ENCODE measurements around the gene PIGH. TPM values are rescaled to one million over a fixed set of nuclear protein-coding genes. Genes with fewer than 3 reads are reported as not detected.

PIGH gene
- polyA plus RNA-seq, 2 of the 4 experiments (the other 2 are of a cell fraction), result 21.1 to 37.2 TPM

DNA sequence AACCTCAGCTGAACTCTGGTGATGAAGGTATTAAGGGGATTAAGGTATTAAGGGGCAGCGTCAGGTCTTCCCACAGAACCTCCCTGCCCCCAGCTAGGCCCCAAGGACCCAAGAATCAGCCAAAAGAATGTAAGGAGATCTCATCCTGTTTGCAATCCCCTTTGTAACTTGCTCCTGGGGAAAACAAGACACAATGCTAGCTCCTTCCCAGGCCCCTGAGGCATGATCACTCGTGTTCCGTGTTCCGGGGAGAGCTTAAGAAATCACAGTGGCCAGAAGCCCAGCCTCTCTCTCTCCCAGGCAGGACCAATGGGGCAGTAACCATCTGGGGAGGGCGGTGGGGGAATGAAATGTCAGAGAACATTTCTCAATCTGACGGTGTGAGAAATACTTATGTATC, 33.2 kb downstream of the PIGH start:
- CTCF ChIA-PET, result interaction anchor here (1.3 to 31.9 kb wide), 6 partner anchors 9 to 143 kb away, joined by 3 to 517 read pairs (median 8); no protein-coding TSS in a partner anchor
- no peak for ATAC-seq
- FAIRE-seq, result no peak

DNA sequence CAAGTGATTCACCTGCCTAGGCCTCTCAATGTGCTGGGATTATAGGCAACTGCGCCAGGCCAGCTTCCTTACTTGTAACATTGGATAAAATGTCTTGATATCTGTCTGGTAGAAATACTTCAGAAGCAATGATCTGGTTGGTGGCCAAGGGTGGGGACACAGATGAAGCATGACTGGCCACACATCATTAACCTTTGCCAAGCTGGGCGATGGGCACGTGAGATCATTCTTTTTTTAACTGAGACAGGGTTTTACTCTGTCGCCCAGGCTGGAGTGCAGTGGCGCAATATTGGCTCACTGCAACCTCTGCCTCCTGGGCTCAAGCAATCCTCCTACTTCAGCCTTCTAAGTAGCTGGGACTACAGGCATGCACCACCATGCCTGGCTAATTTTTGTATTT, 35.8 kb downstream of the PIGH start:
- POLR2A ChIA-PET, result no interaction called here
- 89% methylated on average over 5 of the region's 5 CpGs for WGBS (ENCODE audit: missing lambda C conversion rate)
- no peak for TF ChIP-seq JUN (IDR thresholded peaks at IDR 0.05)
- TF ChIP-seq JUNB (IDR thresholded peaks at IDR 0.05), result no peak
- no peak for TF ChIP-seq HOXB5 (CRISPR knock-in tag; IDR thresholded peaks at IDR 0.05)
- no peak for TF ChIP-seq CBX2 (IDR thresholded peaks at IDR 0.05; ENCODE audit: borderline replicate concordance, low read depth)
- no peak for TF ChIP-seq CHD2 (IDR thresholded peaks at IDR 0.05; ENCODE audit: low read length, partially characterized antibody)
- no peak for TF ChIP-seq POLR2A (IDR thresholded peaks at IDR 0.05; ENCODE audit: low read length)
- TF ChIP-seq TFCP2L1 (CRISPR knock-in tag; IDR thresholded peaks at IDR 0.05), result no peak
- TF ChIP-seq MAFK (IDR thresholded peaks at IDR 0.05; ENCODE audit: partially characterized antibody), result no peak
- no peak for TF ChIP-seq CBX8 (IDR thresholded peaks at IDR 0.05)
- no peak for TF ChIP-seq ZC3H11A (IDR thresholded peaks at IDR 0.05)
- TF ChIP-seq, protein P1, sequence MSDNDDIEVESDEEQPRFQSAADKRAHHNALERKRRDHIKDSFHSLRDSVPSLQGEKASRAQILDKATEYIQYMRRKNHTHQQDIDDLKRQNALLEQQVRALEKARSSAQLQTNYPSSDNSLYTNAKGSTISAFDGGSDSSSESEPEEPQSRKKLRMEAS (IDR thresholded peaks at IDR 0.05), result no peak
- no peak for TF ChIP-seq EHMT2 (IDR thresholded peaks at IDR 0.05; ENCODE audit: low read depth)
- TF ChIP-seq, protein P2, sequence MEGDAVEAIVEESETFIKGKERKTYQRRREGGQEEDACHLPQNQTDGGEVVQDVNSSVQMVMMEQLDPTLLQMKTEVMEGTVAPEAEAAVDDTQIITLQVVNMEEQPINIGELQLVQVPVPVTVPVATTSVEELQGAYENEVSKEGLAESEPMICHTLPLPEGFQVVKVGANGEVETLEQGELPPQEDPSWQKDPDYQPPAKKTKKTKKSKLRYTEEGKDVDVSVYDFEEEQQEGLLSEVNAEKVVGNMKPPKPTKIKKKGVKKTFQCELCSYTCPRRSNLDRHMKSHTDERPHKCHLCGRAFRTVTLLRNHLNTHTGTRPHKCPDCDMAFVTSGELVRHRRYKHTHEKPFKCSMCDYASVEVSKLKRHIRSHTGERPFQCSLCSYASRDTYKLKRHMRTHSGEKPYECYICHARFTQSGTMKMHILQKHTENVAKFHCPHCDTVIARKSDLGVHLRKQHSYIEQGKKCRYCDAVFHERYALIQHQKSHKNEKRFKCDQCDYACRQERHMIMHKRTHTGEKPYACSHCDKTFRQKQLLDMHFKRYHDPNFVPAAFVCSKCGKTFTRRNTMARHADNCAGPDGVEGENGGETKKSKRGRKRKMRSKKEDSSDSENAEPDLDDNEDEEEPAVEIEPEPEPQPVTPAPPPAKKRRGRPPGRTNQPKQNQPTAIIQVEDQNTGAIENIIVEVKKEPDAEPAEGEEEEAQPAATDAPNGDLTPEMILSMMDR (IDR thresholded peaks at IDR 0.05), result no peak
- TF ChIP-seq NR3C1 (IDR thresholded peaks at IDR 0.05), result no peak
- no peak for TF ChIP-seq POLR2AphosphoS2 (conservative IDR thresholded peaks at IDR 0.05; ENCODE audit: low read length)
- no peak for TF ChIP-seq EP300 (IDR thresholded peaks at IDR 0.05)
- TF ChIP-seq MAZ (IDR thresholded peaks at IDR 0.05; ENCODE audit: borderline replicate concordance, low read depth, low read length), result no peak
- TF ChIP-seq NFE2L2 (conservative IDR thresholded peaks at IDR 0.05; ENCODE audit: low read length), result no peak
- TF ChIP-seq HOXA7 (CRISPR knock-in tag; IDR thresholded peaks at IDR 0.05), result no peak
- Histone ChIP-seq H3K4me1 (no peaks in the 10 kb centered on the region), H3K4me3 (no peak overlapping the region), H3K9me3 (no peaks in the 10 kb centered on the region), H3K27ac (no peak overlapping the region), H3K4me2 (no peak overlapping the region)
- FAIRE-seq (no peak), ATAC-seq (no peak), DNase-seq (ENCODE audit: low read depth in 1 of 2, low spot score in 1 of 2) (no peak)
- CTCF ChIA-PET, result interaction anchor here (0.6 to 31.9 kb wide), 9 partner anchors 7 to 206 kb away, joined by 3 to 517 read pairs (median 5); partner anchors contain the start of gene PIGH

More for the DNA sequence above, 33.2 kb downstream of the PIGH start:
- Histone ChIP-seq H3K4me2 (no peak overlapping the region), H3K4me1 (no peaks in the 10 kb centered on the region), H3K27ac (no peak overlapping the region), H3K4me3 (no peak overlapping the region), H3K9me3 (no peaks in the 10 kb centered on the region)
- DNase-seq (ENCODE audit: low read depth in 1 of 2, low spot score in 1 of 2), result no peak
- TF ChIP-seq POLR2AphosphoS2 (conservative IDR thresholded peaks at IDR 0.05; ENCODE audit: low read length) (no peak), NPAS2 (CRISPR knock-in tag; IDR thresholded peaks at IDR 0.05; ENCODE audit: borderline replicate concordance) (no peak), CBX2 (IDR thresholded peaks at IDR 0.05; ENCODE audit: borderline replicate concordance, low read depth) (no peak), SREBF2 (IDR thresholded peaks at IDR 0.05) (no peak), JUN (IDR thresholded peaks at IDR 0.05) (no peak)
- TF ChIP-seq, protein P1 (IDR thresholded peaks at IDR 0.05), result no peak
- WGBS (ENCODE audit: missing lambda C conversion rate), result 93% methylated on average over 6 of the region's 6 CpGs
- POLR2A ChIA-PET, result interaction anchor here (0.6 kb wide), 1 partner anchor 1626 kb away, joined by 7 read pairs; no protein-coding TSS in a partner anchor

DNA sequence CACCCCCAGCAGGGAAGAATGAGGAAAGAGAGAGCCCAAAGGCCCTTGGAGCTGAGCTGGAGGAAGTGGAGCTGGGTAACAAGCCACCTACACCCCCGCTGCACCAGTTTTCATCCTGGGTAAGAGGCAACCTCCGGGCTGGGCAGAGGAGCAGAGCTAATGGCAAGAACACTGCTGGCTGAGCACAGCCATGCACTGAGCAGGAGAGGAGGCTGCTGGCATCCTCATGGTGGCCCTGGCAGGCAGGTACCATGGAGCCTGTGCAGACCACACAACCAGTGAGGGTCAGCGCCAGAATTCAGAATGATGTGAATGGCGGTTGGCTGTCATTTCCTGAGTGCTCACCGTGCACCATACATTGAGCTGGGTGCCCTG, 37.3 kb downstream of the PIGH start:
- H3K4me1 ChIP-seq, result no peaks in the 10 kb centered on the region
- H3K9me3 ChIP-seq, result no peaks in the 10 kb centered on the region
- ChIA-PET CTCF (interaction anchor here (0.9 to 31.9 kb wide), 9 partner anchors 8 to 142 kb away, joined by 3 to 517 read pairs (median 4); no protein-coding TSS in a partner anchor), POLR2A (no interaction called here)
- FAIRE-seq (no peak), ATAC-seq (no peak; a peak in 1 of 6 replicates), DNase-seq (ENCODE audit: low read depth in 1 of 2, low spot score in 1 of 2) (no peak)
- TF ChIP-seq BHLHE40 (IDR thresholded peaks at IDR 0.05; ENCODE audit: low read depth, low read length) (no peak), FOXS1 (CRISPR knock-in tag; IDR thresholded peaks at IDR 0.05) (no peak), HOXA7 (CRISPR knock-in tag; IDR thresholded peaks at IDR 0.05) (no peak), TP53 (CRISPR knock-in tag; IDR thresholded peaks at IDR 0.05) (no peak), SMC3 (IDR thresholded peaks at IDR 0.05) (no peak), KDM1A (IDR thresholded peaks at IDR 0.05; ENCODE audit: low read depth) (no peak)
- WGBS (ENCODE audit: missing lambda C conversion rate), result 85% methylated on average over 5 of the region's 5 CpGs
- H3K27ac ChIP-seq, result no peak overlapping the region
- no peak overlapping the region for H3K4me3 ChIP-seq
- H3K4me2 ChIP-seq, result no peak overlapping the region
